Panc1 (cell line): ENCODE measurements around the gene WBP2NL.

ENCODE experiments used
- CTCF ChIP-seq: fragments of 450-650 bp; IDR thresholded peaks from 2 replicates; pipeline ENCODE4 v1.5.1; 2017; ENCODE audit warnings: mild to moderate bottlenecking
- POLR2AphosphoS5 ChIP-seq: IDR thresholded peaks from 2 replicates; pipeline ENCODE4 v1.6.1; 2012; ENCODE audit warnings: mild to moderate bottlenecking, low read depth, low read length, moderate library complexity
- REST ChIP-seq, 2 experiments: IDR thresholded peaks; 2 replicates each; pipeline ENCODE4 v1.6.1; 2011 to 2012; ENCODE audit warnings: low read depth in 2 of 2, control low read depth in 1 of 2, low read length in 1 of 2, mild to moderate bottlenecking in 1 of 2, moderate library complexity in 1 of 2; ENCODE audit not compliant: insufficient read depth in 1 of 2
- TCF7L2 ChIP-seq: IDR thresholded peaks from 2 replicates; pipeline ENCODE4 v1.6.1; 2011; ENCODE audit warnings: mild to moderate bottlenecking, low read depth, low read length, inconsistent platforms

- no peak for TF ChIP-seq POLR2AphosphoS5
- TF ChIP-seq CTCF = no peak
- no peak for TF ChIP-seq REST (IDR thresholded peaks at IDR 0.05; ENCODE audit: insufficient read depth in 1 of 2, low read depth in 2 of 2, low read length in 1 of 2)
- no peak for TF ChIP-seq TCF7L2
These were observed 54.2 kb downstream of the WBP2NL start for GRCh38 chr22:42052765-42053164.
